Sigmoid colon (tissue), 7 donors: Measurements from ENCODE around the gene KIF26A. TPM values are rescaled to one million over a fixed set of nuclear protein-coding genes. Genes with fewer than 3 reads are reported as not detected.

Source experiments
- DNase-seq: peaks from one replicate; pipeline ENCODE4 v3.0.0-alpha.2; 2019
- H3K27ac ChIP-seq, 4 donors: fragments of 200-600 bp; sonication (generic); one replicate each; pipeline ENCODE4 v1.5.1; 2016 to 2019; ENCODE audit warnings: mild to moderate bottlenecking in 1 of 4
- H3K27me3 ChIP-seq, 3 donors: fragments of 200-600 bp; sonication (generic); one replicate each; pipeline ENCODE4 v1.5.1; 2019; ENCODE audit warnings: mild to moderate bottlenecking in 1 of 3
- H3K36me3 ChIP-seq, 4 donors: fragments of 200-600 bp; sonication (generic); one replicate each; pipeline ENCODE4 v1.5.1; 2016 to 2019
- H3K4me1 ChIP-seq, 4 donors: fragments of 200-600 bp; sonication (generic); one replicate each; pipeline ENCODE4 v1.5.1; 2017 to 2019
- H3K4me3 ChIP-seq, 4 donors: fragments of 200-600 bp; sonication (generic); one replicate each; pipeline ENCODE4 v1.5.1; 2017 to 2019; ENCODE audit warnings: mild to moderate bottlenecking in 2 of 4, moderate library complexity in 1 of 4
- H3K9me3 ChIP-seq, 4 donors: fragments of 200-600 bp in 3 of 4; sonication (generic) in 3 of 4; one replicate each; pipeline versions ENCODE4 v1.5.1 to v1.6.1; 2013 to 2019
- CTCF ChIP-seq, 4 experiments: fragments of 450-650 bp in 3 of 4; fragments of 200-600 bp in 1 of 4; IDR thresholded peaks; one replicate each; pipeline ENCODE4 v1.5.1; 2016 to 2019; ENCODE audit warnings: antibody characterized with exemption in 4 of 4, mild to moderate bottlenecking in 3 of 4, moderate library complexity in 2 of 4
- EP300 ChIP-seq, 4 donors: sonication (generic); formaldehyde crosslinking; IDR thresholded peaks; one replicate each; pipeline ENCODE4 v1.6.1; 2017; ENCODE audit warnings: antibody characterized with exemption in 4 of 4
- POLR2A ChIP-seq, 2 donors: fragments of 450-650 bp; IDR thresholded peaks; one replicate each; pipeline ENCODE4 v1.6.1; 2016; ENCODE audit warnings: antibody characterized with exemption in 2 of 2, mild to moderate bottlenecking in 2 of 2, moderate library complexity in 2 of 2
- POLR2AphosphoS5 ChIP-seq, 4 donors: sonication (generic); formaldehyde crosslinking; IDR thresholded peaks; one replicate each; pipeline ENCODE4 v1.6.1; 2017; ENCODE audit warnings: antibody characterized with exemption in 4 of 4
- WGBS, 2 donors: extraction: QIAGEN DNeasy Blood & Tissue Kit; methylation state at CpG; one replicate each; pipeline ENCODE4 v1.1.7; 2013; 5-methylcytosine and 5-hydroxymethylcytosine counted together
- intact Hi-C: fragments of 100-400 bp; cut with DNase I; formaldehyde crosslinking; loops from one replicate; pipeline ENCODE4 v1.15.1; 2023
- polyA plus RNA-seq, 3 donors: library from polyadenylated mRNA; stranded (reverse); fragments of 200-250 nt; gene quantifications; one replicate each; pipeline ENCODE4 v1.2.3, GENCODE V29; 2013
- total RNA-seq, 4 donors: library from RNA; depleted of rRNA; stranded (reverse); fragments of >200 nt; gene quantifications; one replicate each; pipeline ENCODE4 v1.1.0, GENCODE V29; 2016
- donor health status: healthy with polysubstance abuse.
- donor health status: Bipolar disorder and iron deficiency.
- donor health status: healthy.

The KIF26A gene
- total and polyA plus RNA-seq, 7 donors = 0.60 to 4.2 (median 2.1) TPM

GRCh38 chr14:104196461-104197140, 58.2 kb downstream of the KIF26A start:
- no peak overlapping the region for H3K27ac ChIP-seq
- peak overlapping the region in 1 of 4 donors; percentile 10 for H3K4me3 ChIP-seq
- no peak for DNase-seq
- peaks cover 0 to 9% (median 0%) of the 10 kb centered on the region in 4 donors for H3K4me1 ChIP-seq
- no peaks in the 10 kb centered on the region for H3K9me3 ChIP-seq
- TF ChIP-seq EP300 (IDR thresholded peaks at IDR 0.05) (no peak), CTCF (IDR thresholded peaks at IDR 0.05) (no peak), POLR2A (IDR thresholded peaks at IDR 0.05) (no peak), POLR2AphosphoS5 (IDR thresholded peaks at IDR 0.05) (no peak)
- intact Hi-C loops = no loop called here
- H3K27me3 ChIP-seq = no peaks in the 10 kb centered on the region
- H3K36me3 ChIP-seq = no peaks in the 10 kb centered on the region
- WGBS, 2 donors = 41 to 48% methylated on average over 14 of the region's 14 CpGs

- intact Hi-C loops = no loop called here
- TF ChIP-seq POLR2A (IDR thresholded peaks at IDR 0.05) = no peak
- TF ChIP-seq POLR2AphosphoS5 (IDR thresholded peaks at IDR 0.05) = no peak
- TF ChIP-seq EP300 (IDR thresholded peaks at IDR 0.05) = no peak
- no peak for TF ChIP-seq CTCF (IDR thresholded peaks at IDR 0.05)
Observed at GRCh38 chr14:104197449-104198247, 59.3 kb downstream of the KIF26A start.

GRCh38 chr14:104199266-104199895, 61.0 kb downstream of the KIF26A start:
- Histone ChIP-seq H3K4me3 (no peak overlapping the region), H3K27ac (no peak overlapping the region), H3K27me3 (no peaks in the 10 kb centered on the region), H3K36me3 (no peaks in the 10 kb centered on the region), H3K4me1 (peaks cover 0 to 9% (median 0%) of the 10 kb centered on the region in 4 donors), H3K9me3 (no peaks in the 10 kb centered on the region)
- TF ChIP-seq POLR2AphosphoS5 (IDR thresholded peaks at IDR 0.05) (no peak), EP300 (IDR thresholded peaks at IDR 0.05) (no peak), CTCF (IDR thresholded peaks at IDR 0.05) (no peak), POLR2A (IDR thresholded peaks at IDR 0.05) (no peak)
- WGBS, 2 donors = 71 to 79% methylated on average over 23 of the region's 23 CpGs
- intact Hi-C loops = no loop called here
- DNase-seq = no peak

More at GRCh38 chr14:104197449-104198247, 59.3 kb downstream of the KIF26A start:
- no peaks in the 10 kb centered on the region for H3K9me3 ChIP-seq
- 93 to 95% methylated on average over 5 of the region's 5 CpGs for WGBS, 2 donors
- no peaks in the 10 kb centered on the region for H3K27me3 ChIP-seq
- H3K4me1 ChIP-seq = peaks cover 0 to 9% (median 0%) of the 10 kb centered on the region in 4 donors
- no peak for DNase-seq
- H3K27ac ChIP-seq = no peak overlapping the region
- no peak overlapping the region for H3K4me3 ChIP-seq
- H3K36me3 ChIP-seq = no peaks in the 10 kb centered on the region

- no peaks in the 10 kb centered on the region for H3K36me3 ChIP-seq
- TF ChIP-seq POLR2AphosphoS5 (IDR thresholded peaks at IDR 0.05) = no peak
- TF ChIP-seq POLR2A (IDR thresholded peaks at IDR 0.05) = no peak
- TF ChIP-seq CTCF (IDR thresholded peaks at IDR 0.05) = no peak
- TF ChIP-seq EP300 (IDR thresholded peaks at IDR 0.05) = no peak
- WGBS, 2 donors = 80 to 87% methylated on average over 14 of the region's 14 CpGs
- no peaks in the 10 kb centered on the region for H3K9me3 ChIP-seq
- DNase-seq = no peak
- no peak overlapping the region for H3K27ac ChIP-seq
- intact Hi-C loops = no loop called here
- H3K4me1 ChIP-seq = peaks cover 0 to 9% (median 0%) of the 10 kb centered on the region in 4 donors
- H3K4me3 ChIP-seq = no peak overlapping the region
- H3K27me3 ChIP-seq = no peaks in the 10 kb centered on the region
Observed at GRCh38 chr14:104200106-104200505, 61.7 kb downstream of the KIF26A start.
